Measurements from ENCODE around the gene ADRB2. TPM values are rescaled to one million over a fixed set of nuclear protein-coding genes. Genes with fewer than 3 reads are reported as not detected.
"Not testable (repeated sequence)": the region's sequence is repeated elsewhere in the genome, so short reads cannot be mapped to it uniquely, and the experiment has no call there.

ADRB2 gene
- total RNA-seq, 1 donor from 2014 or later = 6.7 TPM

DNA sequence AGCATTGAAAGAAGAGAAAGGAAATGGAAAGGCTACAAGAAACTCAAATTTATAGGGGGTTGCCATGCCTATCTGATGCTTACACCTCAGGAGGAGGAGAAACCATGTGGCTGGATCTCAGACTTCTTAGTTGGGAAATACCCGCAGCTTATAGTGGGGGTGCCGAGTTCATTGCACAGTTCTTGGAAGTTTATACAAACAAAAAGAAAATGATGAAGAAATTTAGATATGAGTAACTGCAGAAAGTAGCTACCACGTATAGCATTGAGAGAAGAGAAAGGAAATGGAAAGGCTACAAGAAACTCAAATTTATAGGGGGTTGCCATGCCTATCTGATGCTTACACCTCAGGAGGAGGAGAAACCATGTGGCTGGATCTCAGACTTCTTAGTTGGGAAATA, 23.0 kb upstream of the ADRB2 start:
- DNase-seq (ENCODE audit: low spot score); intact Hi-C loops (cut with DNase I); ATAC-seq: not testable (repeated sequence)

DNA sequence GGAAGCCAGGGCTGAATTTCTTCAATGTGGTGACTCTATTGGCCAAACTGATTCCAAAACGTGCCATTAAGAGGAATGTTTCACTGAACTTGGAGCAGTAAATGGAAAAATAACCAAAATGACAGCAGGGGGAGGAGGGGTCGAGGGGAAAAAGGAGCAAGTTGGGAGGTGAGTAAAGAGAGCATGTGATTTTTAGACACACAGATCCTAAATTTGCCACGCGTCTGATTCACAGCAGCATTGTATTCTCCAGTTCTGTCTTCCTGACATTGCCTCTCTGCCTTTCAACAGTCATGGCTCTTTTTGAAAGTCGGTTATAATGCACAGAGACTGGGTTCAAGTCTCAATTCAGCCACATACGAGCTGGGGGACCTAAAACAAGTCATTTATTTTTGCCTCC, 22.0 kb upstream of the ADRB2 start:
- intact Hi-C loops (cut with DNase I) = no loop called here
- ATAC-seq (no peak), DNase-seq (ENCODE audit: low spot score) (no peak)

GRCh38 chr5:148805326-148806290, 20.8 kb upstream of the ADRB2 start:
- intact Hi-C loops (cut with DNase I) = no loop called here
- DNase-seq (ENCODE audit: low spot score) (no peak), ATAC-seq (peak; percentile 65)

- ATAC-seq = no peak
- intact Hi-C loops (cut with DNase I) = no loop called here
- no peak for DNase-seq (ENCODE audit: low spot score)
These were observed 19.9 kb upstream of the ADRB2 start for GRCh38 chr5:148806520-148806931.

DNA sequence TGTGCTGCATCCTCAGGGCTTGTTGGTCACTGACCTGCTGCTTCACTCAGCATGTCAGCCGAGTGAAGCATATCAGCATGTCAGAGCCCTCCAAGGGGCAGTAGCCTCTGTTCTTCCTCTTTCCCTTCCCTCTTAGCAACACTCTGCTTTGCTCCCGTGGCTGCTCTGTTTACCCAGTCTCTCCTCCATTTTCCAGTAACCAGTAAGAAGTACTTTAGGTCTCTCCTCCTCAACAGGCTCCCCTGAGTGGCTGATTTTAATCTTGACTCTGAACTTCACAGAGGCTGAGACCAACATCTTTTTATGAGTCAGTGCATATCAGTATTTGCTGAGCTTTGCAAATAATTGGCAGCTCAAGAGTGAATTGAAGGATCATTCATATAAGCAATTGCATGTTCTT, 18.6 kb upstream of the ADRB2 start:
- intact Hi-C loops (cut with DNase I) = no loop called here
- no peak for DNase-seq (ENCODE audit: low spot score)
- ATAC-seq = peak; percentile 68

DNA sequence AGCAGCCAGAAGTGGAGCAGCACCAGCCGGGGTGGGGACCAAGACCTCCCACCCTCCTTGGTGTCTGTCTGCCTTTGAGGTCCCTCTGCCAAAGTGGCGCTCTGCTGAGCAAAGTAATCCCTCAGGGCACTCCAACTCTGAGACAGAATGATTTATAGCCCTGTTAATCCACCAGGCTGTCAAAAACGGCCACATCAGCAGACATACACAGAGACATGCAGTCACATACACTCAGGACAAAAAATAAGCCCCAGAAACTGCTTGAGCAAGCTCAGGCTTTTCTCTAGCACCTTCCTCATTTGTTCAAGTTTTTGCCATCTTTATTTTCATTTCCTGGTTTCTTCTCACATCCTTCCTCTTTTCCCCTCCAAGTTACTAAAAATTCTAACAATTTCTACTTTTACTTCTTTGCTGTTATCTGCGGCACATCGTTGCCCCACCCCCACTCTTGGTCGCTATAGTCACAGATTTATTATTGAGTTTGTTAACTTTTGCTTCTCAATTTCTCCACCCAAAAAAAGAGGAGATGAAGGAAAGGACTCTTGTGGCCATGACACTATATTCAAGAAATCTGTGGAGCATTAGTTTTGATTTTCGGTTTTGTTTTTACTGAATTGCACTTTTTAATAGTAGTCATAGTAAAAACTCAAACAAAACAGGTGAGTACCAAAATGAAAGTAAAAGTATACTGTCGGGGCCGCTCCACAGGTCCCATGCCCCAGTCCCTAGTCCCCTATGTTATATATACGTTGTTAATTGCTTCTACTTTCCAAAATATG, 17.4 kb upstream of the ADRB2 start:
- no peak for DNase-seq (ENCODE audit: low spot score)
- peak; percentile 73 for ATAC-seq
- intact Hi-C loops (cut with DNase I) = no loop called here

GRCh38 chr5:148809781-148810524, 16.5 kb upstream of the ADRB2 start:
- intact Hi-C loops (cut with DNase I) = no loop called here
- ATAC-seq = no peak
- no peak for DNase-seq (ENCODE audit: low spot score)

DNA sequence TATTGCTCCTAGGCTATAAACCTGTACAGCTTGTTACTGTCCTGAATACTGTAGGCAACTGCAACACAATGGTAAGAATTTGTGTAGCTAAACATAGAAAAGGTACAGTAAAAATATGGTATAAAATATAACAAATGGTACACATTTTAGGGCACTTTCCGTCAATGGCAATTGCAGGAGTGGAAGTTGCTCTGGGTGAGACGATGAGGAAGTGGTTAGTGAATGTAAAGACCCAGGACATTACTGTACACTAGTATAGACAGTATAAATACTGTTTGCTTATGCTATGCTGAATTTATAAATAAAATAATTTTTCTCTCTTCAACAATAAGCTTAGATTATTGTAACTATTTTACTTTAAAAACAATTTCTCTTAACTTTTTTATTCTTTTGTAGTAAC, 15.6 kb upstream of the ADRB2 start:
- intact Hi-C loops (cut with DNase I) = no loop called here
- ATAC-seq (no peak), DNase-seq (ENCODE audit: low spot score) (no peak)

DNA sequence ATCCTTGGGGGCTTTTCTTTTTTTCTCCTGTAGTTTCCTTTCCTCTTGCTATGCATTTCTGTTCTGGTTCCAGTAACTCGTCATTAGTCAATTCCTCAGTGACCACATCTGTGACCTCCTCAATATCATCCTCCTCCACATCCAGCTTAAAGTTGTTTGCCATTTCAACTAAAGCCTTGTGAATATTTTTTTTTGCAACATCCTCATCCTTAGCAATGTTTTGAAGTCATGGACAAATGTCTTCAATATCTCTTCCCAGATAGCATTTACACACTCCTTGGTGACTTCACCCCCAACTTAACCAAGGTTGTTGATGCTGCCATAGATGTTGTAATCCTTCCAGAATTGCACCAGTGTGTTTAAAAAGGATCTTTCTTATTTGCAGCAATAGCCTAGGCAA, 14.7 kb upstream of the ADRB2 start:
- DNase-seq (ENCODE audit: low spot score) (no peak), ATAC-seq (no peak)
- intact Hi-C loops (cut with DNase I) = no loop called here

DNA sequence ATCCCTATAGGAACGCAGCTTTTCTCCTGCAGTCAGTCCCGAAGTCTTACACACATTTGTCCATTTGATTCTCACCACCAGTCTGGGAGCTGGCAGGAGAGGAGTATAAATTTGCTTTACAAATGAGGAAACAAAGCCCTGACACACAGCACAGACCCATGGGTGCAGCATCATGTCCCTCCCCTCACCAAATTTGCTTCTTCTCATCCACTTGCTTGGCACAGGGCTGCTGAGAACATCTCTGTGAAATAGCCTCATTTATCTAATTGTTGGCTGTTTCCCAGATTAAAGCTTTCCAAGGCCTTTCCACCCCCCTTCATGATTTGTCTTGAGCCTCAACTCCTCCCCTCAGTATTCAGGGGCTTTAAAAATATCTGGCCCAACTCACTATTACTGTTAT, 11.3 kb upstream of the ADRB2 start:
- no peak for ATAC-seq
- intact Hi-C loops (cut with DNase I) = no loop called here

DNA sequence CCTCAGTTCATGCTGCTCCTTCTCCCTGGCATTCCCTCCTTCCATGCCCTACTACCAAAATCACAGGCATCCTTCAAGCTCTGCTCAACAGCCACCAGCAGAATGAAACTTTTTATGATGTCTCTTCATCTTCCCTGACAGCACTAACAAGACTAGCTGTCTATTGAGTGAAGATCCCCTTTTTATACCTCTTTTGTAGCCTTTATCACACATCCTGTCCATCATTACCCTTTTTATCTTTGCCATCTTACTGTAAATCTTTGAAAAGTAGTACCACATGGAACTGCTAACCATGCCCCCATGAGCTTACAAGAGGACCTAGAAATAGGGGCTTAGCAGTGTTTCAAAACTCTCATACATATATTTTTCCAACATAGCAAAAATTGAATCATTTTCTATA, 10.8 kb upstream of the ADRB2 start:
- intact Hi-C loops (cut with DNase I) = no loop called here
- no peak for ATAC-seq
- DNase-seq (ENCODE audit: low spot score) = no peak

More for the DNA sequence above, 11.3 kb upstream of the ADRB2 start:
- no peak for DNase-seq (ENCODE audit: low spot score)

DNA sequence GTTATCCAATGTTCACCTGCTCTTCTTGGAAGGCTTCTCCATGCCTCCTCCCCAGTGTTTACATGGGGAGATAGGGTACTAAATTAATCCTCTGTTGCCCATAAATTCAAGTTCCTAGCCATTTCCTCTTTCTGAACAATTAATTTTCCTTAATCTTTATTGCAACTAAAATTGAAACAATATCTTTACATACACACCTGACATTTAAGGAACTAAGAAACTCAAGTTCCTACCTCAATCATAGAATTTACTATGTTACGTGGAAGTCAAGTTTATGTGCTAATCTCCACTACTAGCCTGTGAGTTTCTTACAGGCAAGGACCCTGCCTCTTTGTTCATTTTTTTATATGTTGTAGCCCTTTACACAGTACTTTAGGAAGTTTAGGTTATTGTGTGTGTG, 10.1 kb upstream of the ADRB2 start:
- DNase-seq (ENCODE audit: low spot score) (no peak), ATAC-seq (no peak)
- intact Hi-C loops (cut with DNase I) = no loop called here

GRCh38 chr5:148816782-148817181, 9.6 kb upstream of the ADRB2 start:
- ATAC-seq = no peak
- intact Hi-C loops (cut with DNase I) = no loop called here

GRCh38 chr5:148817606-148818005, 8.8 kb upstream of the ADRB2 start:
- intact Hi-C loops (cut with DNase I) = no loop called here
- no peak for ATAC-seq
- no peak for DNase-seq (ENCODE audit: low spot score)

More at GRCh38 chr5:148816782-148817181, 9.6 kb upstream of the ADRB2 start:
- no peak for DNase-seq (ENCODE audit: low spot score)

GRCh38 chr5:148820461-148821395, 5.7 kb upstream of the ADRB2 start:
- ATAC-seq (peak; percentile 56), DNase-seq (ENCODE audit: low spot score) (no peak)
- intact Hi-C loops (cut with DNase I) = no loop called here

- intact Hi-C loops (cut with DNase I) = no loop called here
- ATAC-seq = no peak
These were observed 2.5 kb upstream of the ADRB2 start for GRCh38 chr5:148823871-148824270.

DNA sequence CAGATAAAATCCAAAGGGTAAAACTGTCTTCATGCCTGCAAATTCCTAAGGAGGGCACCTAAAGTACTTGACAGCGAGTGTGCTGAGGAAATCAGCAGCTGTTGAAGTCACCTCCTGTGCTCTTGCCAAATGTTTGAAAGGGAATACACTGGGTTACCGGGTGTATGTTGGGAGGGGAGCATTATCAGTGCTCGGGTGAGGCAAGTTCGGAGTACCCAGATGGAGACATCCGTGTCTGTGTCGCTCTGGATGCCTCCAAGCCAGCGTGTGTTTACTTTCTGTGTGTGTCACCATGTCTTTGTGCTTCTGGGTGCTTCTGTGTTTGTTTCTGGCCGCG, 727 bp upstream of the ADRB2 start:
- intact Hi-C loops (cut with DNase I) = no loop called here
- DNase-seq (ENCODE audit: low spot score) (no peak), ATAC-seq (peak; percentile 43)

More at GRCh38 chr5:148823871-148824270, 2.5 kb upstream of the ADRB2 start:
- no peak for DNase-seq (ENCODE audit: low spot score)

- intact Hi-C loops (cut with DNase I) = no loop called here
- DNase-seq (ENCODE audit: low spot score) (no peak), ATAC-seq (no peak)
These were observed 294 bp downstream of the ADRB2 start for GRCh38 chr5:148826739-148827070.

DNA sequence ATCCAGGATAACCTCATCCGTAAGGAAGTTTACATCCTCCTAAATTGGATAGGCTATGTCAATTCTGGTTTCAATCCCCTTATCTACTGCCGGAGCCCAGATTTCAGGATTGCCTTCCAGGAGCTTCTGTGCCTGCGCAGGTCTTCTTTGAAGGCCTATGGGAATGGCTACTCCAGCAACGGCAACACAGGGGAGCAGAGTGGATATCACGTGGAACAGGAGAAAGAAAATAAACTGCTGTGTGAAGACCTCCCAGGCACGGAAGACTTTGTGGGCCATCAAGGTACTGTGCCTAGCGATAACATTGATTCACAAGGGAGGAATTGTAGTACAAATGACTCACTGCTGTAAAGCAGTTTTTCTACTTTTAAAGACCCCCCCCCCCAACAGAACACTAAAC, 1.3 kb downstream of the ADRB2 start:
- intact Hi-C loops (cut with DNase I) = no loop called here
- DNase-seq (ENCODE audit: low spot score) = no peak
- no peak for ATAC-seq

Data from sciatic nerve (tissue), 2 donors.